Suprapubic skin (tissue), 3 donors: ENCODE data around the gene DNM3.

Experiments
- EP300 ChIP-seq: sonication (generic); formaldehyde crosslinking; IDR thresholded peaks from one replicate; pipeline ENCODE4 v1.6.1; 2017; ENCODE audit warnings: antibody characterized with exemption
- TF ChIP-seq, protein P1 (sequence below), 2 donors: fragments of 200-600 bp in 1 of 2; fragments of 450-650 bp in 1 of 2; sonication (generic) in 1 of 2; IDR thresholded peaks; one replicate each; pipeline ENCODE4 v1.5.1; 2016 to 2019; ENCODE audit warnings: antibody characterized with exemption in 2 of 2, mild to moderate bottlenecking in 1 of 2, moderate library complexity in 1 of 2

DNA sequence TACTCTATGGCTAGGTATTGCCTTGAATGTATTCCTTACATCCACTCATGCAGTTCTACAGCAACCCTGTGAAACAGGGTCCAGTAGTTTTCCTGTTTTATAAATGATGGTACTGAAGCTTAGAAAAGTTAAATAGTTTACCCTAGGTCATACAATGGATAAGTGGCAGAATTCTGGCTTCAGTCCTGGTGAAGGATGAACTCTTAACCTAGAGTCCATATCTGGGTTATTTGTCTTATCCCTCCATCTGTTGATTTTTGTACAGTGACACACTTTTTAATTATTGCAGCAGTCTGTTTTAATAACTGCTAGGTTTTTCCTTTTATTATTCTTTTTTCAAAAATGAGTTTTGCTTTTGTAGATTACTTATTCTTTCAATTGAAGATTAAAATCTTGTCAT lies 263.9 kb downstream of the DNM3 start:
- no peak for TF ChIP-seq EP300
- TF ChIP-seq, protein P1, sequence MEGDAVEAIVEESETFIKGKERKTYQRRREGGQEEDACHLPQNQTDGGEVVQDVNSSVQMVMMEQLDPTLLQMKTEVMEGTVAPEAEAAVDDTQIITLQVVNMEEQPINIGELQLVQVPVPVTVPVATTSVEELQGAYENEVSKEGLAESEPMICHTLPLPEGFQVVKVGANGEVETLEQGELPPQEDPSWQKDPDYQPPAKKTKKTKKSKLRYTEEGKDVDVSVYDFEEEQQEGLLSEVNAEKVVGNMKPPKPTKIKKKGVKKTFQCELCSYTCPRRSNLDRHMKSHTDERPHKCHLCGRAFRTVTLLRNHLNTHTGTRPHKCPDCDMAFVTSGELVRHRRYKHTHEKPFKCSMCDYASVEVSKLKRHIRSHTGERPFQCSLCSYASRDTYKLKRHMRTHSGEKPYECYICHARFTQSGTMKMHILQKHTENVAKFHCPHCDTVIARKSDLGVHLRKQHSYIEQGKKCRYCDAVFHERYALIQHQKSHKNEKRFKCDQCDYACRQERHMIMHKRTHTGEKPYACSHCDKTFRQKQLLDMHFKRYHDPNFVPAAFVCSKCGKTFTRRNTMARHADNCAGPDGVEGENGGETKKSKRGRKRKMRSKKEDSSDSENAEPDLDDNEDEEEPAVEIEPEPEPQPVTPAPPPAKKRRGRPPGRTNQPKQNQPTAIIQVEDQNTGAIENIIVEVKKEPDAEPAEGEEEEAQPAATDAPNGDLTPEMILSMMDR (IDR thresholded peaks at IDR 0.05) = no peak
